ENCODE measurements around the gene SLC25A13. TPM values are rescaled to one million over a fixed set of nuclear protein-coding genes. Genes with fewer than 3 reads are reported as not detected.

The SLC25A13 gene
- total and polyA plus RNA-seq, 9 of the 15 experiments (the other 6 are each of a cell fraction or from before 2014, with no cell fraction given) = 21.4 to 80.2 (median 58.7) TPM

- Histone ChIP-seq H3K27me3 (ENCODE audit: control insufficient read depth in 2 of 2, insufficient read depth in 2 of 2, low read length in 2 of 2) (no peaks in the 10 kb centered on the region), H3K9ac (ENCODE audit: insufficient read depth in 1 of 2, low read depth in 2 of 2, low read length in 2 of 2) (no peak overlapping the region; a peak in 1 of 4 replicates), H3K36me3 (ENCODE audit: control insufficient read depth, insufficient read depth, low read length) (peaks cover 26% of the 10 kb centered on the region; the same call in 1 of the 3 replicates), H3K27ac (ENCODE audit: extremely low read depth, low read depth, low read length) (no peak overlapping the region), H2AFZ (ENCODE audit: low read depth, low read length) (no peak overlapping the region), H3K4me2 (ENCODE audit: insufficient read depth, low read length) (no peak overlapping the region), H3K4me1 (replicated peaks in 1 of 2; ENCODE audit: control insufficient read depth in 2 of 2, insufficient read depth in 2 of 2, low read length in 2 of 2) (no peaks in the 10 kb centered on the region), H3K9me1 (ENCODE audit: control insufficient read depth, insufficient read depth, low read length) (no peaks in the 10 kb centered on the region), H3K79me2 (ENCODE audit: control insufficient read depth, insufficient read depth, low read length) (no peaks in the 10 kb centered on the region), H3K4me3 (no peak overlapping the region), H4K20me1 (replicated peaks; ENCODE audit: control insufficient read depth, insufficient read depth, low read length) (no peaks in the 10 kb centered on the region), H3K9me3 (replicated peaks; ENCODE audit: control insufficient read depth, insufficient read depth, low read depth, low read length) (no peaks in the 10 kb centered on the region)
- intact Hi-C loops (cut with micrococcal nuclease) (no loop called here), in situ Hi-C loops (cut with MboI) (no loop called here)
- ChIA-PET POLR2A (no interaction called here), CTCF (ENCODE audit: low intra/inter-chr PET ratio) (no interaction called here)
- FAIRE-seq (no peak), DNase-seq (ENCODE audit: extremely low read depth in 1 of 4, low spot score in 3 of 4) (no peak), ATAC-seq (no peak)
- BruUV-seq (replicated peaks) = no TSS peak
- WGBS (ENCODE audit: insufficient coverage, low coverage, missing lambda C conversion rate) = 92% methylated on average over 2 of the region's 2 CpGs
- TF ChIP-seq HOMEZ (CRISPR knock-in tag; IDR thresholded peaks at IDR 0.05) (no peak), PHTF2 (CRISPR knock-in tag; IDR thresholded peaks at IDR 0.05) (no peak), HINFP (tag; conservative IDR thresholded peaks at IDR 0.05; ENCODE audit: low read depth) (no peak), PML (IDR thresholded peaks at IDR 0.05; ENCODE audit: low read length) (no peak), XRCC5 (IDR thresholded peaks at IDR 0.05; ENCODE audit: low read depth, low read length) (no peak), RFX7 (CRISPR knock-in tag; IDR thresholded peaks at IDR 0.05) (no peak), ZNF324 (CRISPR knock-in tag; IDR thresholded peaks at IDR 0.05) (no peak), ZSCAN29 (IDR thresholded peaks at IDR 0.05) (no peak), CREM (IDR thresholded peaks at IDR 0.05; ENCODE audit: low read depth) (no peak), SP2 (IDR thresholded peaks at IDR 0.05; ENCODE audit: extremely low read depth, low read depth, low read length, poor library complexity, severe bottlenecking) (no peak), RUNX1 (IDR thresholded peaks at IDR 0.05; ENCODE audit: low read depth) (no peak), MCM5 (IDR thresholded peaks at IDR 0.05; ENCODE audit: low read depth) (no peak), DPF2 (IDR thresholded peaks at IDR 0.05) (no peak), ZNF785 (CRISPR knock-in tag; IDR thresholded peaks at IDR 0.05) (no peak), ZNF175 (CRISPR knock-in tag; IDR thresholded peaks at IDR 0.05; ENCODE audit: low read depth) (no peak)
- TF ChIP-seq, protein P1, sequence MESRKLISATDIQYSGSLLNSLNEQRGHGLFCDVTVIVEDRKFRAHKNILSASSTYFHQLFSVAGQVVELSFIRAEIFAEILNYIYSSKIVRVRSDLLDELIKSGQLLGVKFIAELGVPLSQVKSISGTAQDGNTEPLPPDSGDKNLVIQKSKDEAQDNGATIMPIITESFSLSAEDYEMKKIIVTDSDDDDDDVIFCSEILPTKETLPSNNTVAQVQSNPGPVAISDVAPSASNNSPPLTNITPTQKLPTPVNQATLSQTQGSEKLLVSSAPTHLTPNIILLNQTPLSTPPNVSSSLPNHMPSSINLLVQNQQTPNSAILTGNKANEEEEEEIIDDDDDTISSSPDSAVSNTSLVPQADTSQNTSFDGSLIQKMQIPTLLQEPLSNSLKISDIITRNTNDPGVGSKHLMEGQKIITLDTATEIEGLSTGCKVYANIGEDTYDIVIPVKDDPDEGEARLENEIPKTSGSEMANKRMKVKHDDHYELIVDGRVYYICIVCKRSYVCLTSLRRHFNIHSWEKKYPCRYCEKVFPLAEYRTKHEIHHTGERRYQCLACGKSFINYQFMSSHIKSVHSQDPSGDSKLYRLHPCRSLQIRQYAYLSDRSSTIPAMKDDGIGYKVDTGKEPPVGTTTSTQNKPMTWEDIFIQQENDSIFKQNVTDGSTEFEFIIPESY (CRISPR knock-in tag; IDR thresholded peaks at IDR 0.05) = no peak
Observed at GRCh38 chr7:96127746-96128145, 194.2 kb downstream of the SLC25A13 start.

Data from K562 (cell line).